ENCODE data around the gene KRT72.

DNA sequence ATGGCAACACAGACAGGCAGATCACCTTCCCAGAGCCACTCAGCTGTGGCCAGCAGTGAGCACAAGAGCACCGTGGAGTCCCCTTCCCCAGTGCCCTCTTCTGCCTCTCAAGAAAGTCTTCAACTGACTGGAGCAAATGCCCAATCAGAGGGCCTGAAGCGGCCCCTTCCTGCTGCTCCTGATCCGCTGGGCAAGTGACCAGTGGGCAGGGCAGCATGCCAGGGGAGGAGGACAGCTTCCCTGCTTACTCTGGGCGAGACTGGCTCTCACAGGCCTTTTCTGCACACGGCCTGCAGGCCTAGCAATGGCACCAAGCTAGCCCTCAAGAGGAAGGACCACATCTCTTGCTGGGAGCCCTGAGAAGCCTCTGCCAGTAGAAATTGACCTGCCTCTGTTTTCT lies 49.2 kb downstream of the KRT72 start:
- TF ChIP-seq, protein P1, sequence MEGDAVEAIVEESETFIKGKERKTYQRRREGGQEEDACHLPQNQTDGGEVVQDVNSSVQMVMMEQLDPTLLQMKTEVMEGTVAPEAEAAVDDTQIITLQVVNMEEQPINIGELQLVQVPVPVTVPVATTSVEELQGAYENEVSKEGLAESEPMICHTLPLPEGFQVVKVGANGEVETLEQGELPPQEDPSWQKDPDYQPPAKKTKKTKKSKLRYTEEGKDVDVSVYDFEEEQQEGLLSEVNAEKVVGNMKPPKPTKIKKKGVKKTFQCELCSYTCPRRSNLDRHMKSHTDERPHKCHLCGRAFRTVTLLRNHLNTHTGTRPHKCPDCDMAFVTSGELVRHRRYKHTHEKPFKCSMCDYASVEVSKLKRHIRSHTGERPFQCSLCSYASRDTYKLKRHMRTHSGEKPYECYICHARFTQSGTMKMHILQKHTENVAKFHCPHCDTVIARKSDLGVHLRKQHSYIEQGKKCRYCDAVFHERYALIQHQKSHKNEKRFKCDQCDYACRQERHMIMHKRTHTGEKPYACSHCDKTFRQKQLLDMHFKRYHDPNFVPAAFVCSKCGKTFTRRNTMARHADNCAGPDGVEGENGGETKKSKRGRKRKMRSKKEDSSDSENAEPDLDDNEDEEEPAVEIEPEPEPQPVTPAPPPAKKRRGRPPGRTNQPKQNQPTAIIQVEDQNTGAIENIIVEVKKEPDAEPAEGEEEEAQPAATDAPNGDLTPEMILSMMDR (IDR thresholded peaks at IDR 0.05 in 4 of 5, conservative IDR thresholded peaks at IDR 0.05 in 1 of 5), result no peak
- no peak for TF ChIP-seq POLR2A (IDR thresholded peaks at IDR 0.05)
